Myocyte (in vitro differentiated cells): ENCODE results near the gene KCNH6. TPM values are rescaled to one million over a fixed set of nuclear protein-coding genes. Genes with fewer than 3 reads are reported as not detected.

ENCODE experiments used
- total RNA-seq: library from RNA; depleted of rRNA; stranded (reverse); fragments of >200 nt; gene quantifications from 2 replicates; pipeline ENCODE4 v1.2.3, GENCODE V29; 2014

Gene KCNH6
- total RNA-seq, 1 donor from 2014 or later, result not detected

Other genes with a start within 250 kb of the KCNH6 start
- 2.9 and 4.6 TPM in 2 replicates for gene CYB561, start 77.1 kb upstream of the KCNH6 start, total RNA-seq
- gene ACE, start 46.3 kb upstream of the KCNH6 start, total RNA-seq, result 0.21 and 0.36 TPM in 2 replicates
- gene DCAF7, start 27.1 kb downstream of the KCNH6 start, total RNA-seq, result 23.8 and 25.7 TPM in 2 replicates
- gene TACO1, start 77.5 kb downstream of the KCNH6 start, total RNA-seq, result 17.2 and 21.7 TPM in 2 replicates
- gene MAP3K3, start 99.1 kb downstream of the KCNH6 start, total RNA-seq, result 14.5 and 16.4 TPM in 2 replicates
- 3.0 and 4.3 TPM in 2 replicates for gene LIMD2, start 176.8 kb downstream of the KCNH6 start, total RNA-seq
- gene STRADA, start 218.4 kb downstream of the KCNH6 start, total RNA-seq, result 14.2 and 16.3 TPM in 2 replicates